ENCODE data around the gene ABLIM3.
"Not testable (repeated sequence)": the region's sequence is repeated elsewhere in the genome, so short reads cannot be mapped to it uniquely, and the experiment has no call there.

Gene ABLIM3

GRCh38 chr5:149157330-149157729 is 16.0 kb downstream of the ABLIM3 start:
- no peak for DNase-seq (ENCODE audit: low read depth)

GRCh38 chr5:149160291-149160787 is 19.0 kb downstream of the ABLIM3 start:
- DNase-seq (ENCODE audit: low read depth) = no peak

GRCh38 chr5:149161026-149161687 is 19.9 kb downstream of the ABLIM3 start:
- no peak for DNase-seq (ENCODE audit: low read depth)

GRCh38 chr5:149161850-149162249 is 20.6 kb downstream of the ABLIM3 start:
- no peak for DNase-seq (ENCODE audit: low read depth)

GRCh38 chr5:149162401-149163084 is 21.2 kb downstream of the ABLIM3 start:
- DNase-seq (ENCODE audit: low read depth) = no peak

- no peak for DNase-seq (ENCODE audit: low read depth)
Measured at GRCh38 chr5:149164731-149165130, 23.4 kb downstream of the ABLIM3 start.

- no peak for DNase-seq (ENCODE audit: low read depth)
Measured at GRCh38 chr5:149166128-149166527, 24.8 kb downstream of the ABLIM3 start.

GRCh38 chr5:149166591-149167100 is 25.4 kb downstream of the ABLIM3 start:
- DNase-seq (ENCODE audit: low read depth) = no peak

- no peak for DNase-seq (ENCODE audit: low read depth)
Measured at GRCh38 chr5:149168276-149168906, 27.1 kb downstream of the ABLIM3 start.

- no peak for DNase-seq (ENCODE audit: low read depth)
Measured at GRCh38 chr5:149170299-149170698, 29.0 kb downstream of the ABLIM3 start.

- no peak for DNase-seq (ENCODE audit: low read depth)
Measured at GRCh38 chr5:149172261-149172660, 31.0 kb downstream of the ABLIM3 start.

GRCh38 chr5:149172709-149173505 is 31.6 kb downstream of the ABLIM3 start:
- DNase-seq (ENCODE audit: low read depth) = no peak

- no peak for DNase-seq (ENCODE audit: low read depth)
Measured at GRCh38 chr5:149174847-149175234, 33.5 kb downstream of the ABLIM3 start.

GRCh38 chr5:149175346-149176105 is 34.2 kb downstream of the ABLIM3 start:
- DNase-seq (ENCODE audit: low read depth) = no peak

GRCh38 chr5:149177339-149177843 is 36.1 kb downstream of the ABLIM3 start:
- no peak for DNase-seq (ENCODE audit: low read depth)

GRCh38 chr5:149177911-149178565 is 36.7 kb downstream of the ABLIM3 start:
- no peak for DNase-seq (ENCODE audit: low read depth)

GRCh38 chr5:149181732-149182131 is 40.4 kb downstream of the ABLIM3 start:
- DNase-seq (ENCODE audit: low read depth) = no peak

- no peak for DNase-seq (ENCODE audit: low read depth)
Measured at GRCh38 chr5:149182241-149182640, 40.9 kb downstream of the ABLIM3 start.

- no peak for DNase-seq (ENCODE audit: low read depth)
Measured at GRCh38 chr5:149185067-149185466, 43.8 kb downstream of the ABLIM3 start.

GRCh38 chr5:149186506-149186905 is 45.2 kb downstream of the ABLIM3 start:
- DNase-seq (ENCODE audit: low read depth) = no peak

- not testable (repeated sequence) for DNase-seq (ENCODE audit: low read depth)
Measured at GRCh38 chr5:149187617-149188016, 46.3 kb downstream of the ABLIM3 start.
